NCI-H2081 treated with DMSO at 0.1 percent for 48 hours (cell line): ENCODE measurements around the gene GPRC5A.
A peak's percentile ranks its signal among the peaks of the same experiment; 100 is the strongest.

Experiments
- DNase-seq: peaks from one replicate; lab custom pipeline; 2025; lab: John Stamatoyannopoulos, UW

The GPRC5A gene

GRCh38 chr12:12909995-12910420 lies 18.6 kb downstream of the GPRC5A start:
- DNase-seq: no peak

- DNase-seq: no peak
Observed at GRCh38 chr12:12912711-12913110, 21.3 kb downstream of the GPRC5A start.

GRCh38 chr12:12915656-12916055 lies 24.3 kb downstream of the GPRC5A start:
- DNase-seq: no peak

DNA sequence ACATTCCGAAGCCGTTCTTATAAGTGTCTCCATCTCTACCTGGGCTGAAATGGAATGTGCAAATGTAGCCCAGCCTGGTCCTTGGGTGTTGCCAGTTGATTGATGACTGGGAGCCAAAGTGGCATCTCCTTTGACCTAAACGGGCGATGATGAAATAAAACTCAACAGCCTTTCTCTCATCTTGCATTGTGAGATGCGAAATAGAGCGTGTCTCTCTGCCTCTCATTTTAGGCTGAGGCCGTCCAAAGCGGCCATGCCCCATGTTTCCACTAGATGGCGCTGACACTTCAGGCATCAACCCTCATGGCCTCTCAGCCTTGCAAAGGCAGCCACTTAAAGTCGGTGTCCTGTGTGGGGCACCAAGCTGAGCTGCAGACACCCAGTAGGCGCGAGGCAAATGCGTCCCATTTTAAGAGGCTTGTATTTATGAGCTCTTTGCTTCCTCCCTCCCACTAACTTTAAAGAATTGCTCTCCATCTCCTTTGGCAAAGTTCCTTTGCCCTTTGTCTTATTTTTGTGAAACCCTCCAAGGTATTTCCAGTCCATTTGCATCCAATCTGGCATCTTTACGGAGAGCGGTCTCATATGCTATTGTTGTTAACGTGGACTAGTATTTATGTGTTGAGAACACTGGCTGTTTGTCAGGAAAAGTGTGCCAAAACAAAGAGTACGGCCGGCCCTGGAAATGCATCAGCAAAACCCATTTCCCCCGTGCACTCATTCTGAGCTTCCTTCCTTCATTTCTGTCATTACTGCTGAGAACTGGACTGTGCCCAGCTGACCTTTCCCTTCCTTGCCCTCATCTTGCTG lies 25.0 kb downstream of the GPRC5A start:
- peak; percentile 25 for DNase-seq

GRCh38 chr12:12917517-12917916 lies 26.2 kb downstream of the GPRC5A start:
- no peak for DNase-seq

DNA sequence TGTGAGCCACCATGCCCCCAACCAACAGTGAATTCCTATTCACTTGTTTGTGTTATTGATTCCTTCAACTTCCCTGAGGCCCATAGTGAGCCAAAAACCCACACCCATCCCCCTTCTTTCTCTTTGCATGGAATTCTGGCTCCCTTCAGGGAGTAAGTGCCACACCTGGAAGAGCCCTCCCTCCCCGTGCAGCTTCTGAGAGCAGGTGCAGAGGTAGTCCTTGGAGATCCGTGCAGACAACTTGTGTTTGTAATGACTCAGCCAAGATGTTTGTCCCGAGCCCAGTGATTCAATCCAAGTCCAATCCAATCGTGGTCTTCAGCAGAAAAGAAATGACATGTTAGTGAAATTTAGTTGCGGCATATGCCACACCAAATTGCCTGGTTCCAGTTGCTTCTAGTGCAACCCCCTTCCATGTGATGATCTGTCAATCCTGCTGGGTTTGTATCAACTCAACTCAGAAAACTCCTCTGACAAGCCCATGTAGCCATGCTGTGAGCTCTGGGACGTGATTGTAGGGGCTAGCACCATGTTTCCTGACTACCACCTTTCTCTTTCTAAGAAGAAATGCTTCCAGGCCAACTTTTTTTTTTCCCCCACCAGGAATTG lies 27.5 kb downstream of the GPRC5A start:
- DNase-seq: no peak

DNA sequence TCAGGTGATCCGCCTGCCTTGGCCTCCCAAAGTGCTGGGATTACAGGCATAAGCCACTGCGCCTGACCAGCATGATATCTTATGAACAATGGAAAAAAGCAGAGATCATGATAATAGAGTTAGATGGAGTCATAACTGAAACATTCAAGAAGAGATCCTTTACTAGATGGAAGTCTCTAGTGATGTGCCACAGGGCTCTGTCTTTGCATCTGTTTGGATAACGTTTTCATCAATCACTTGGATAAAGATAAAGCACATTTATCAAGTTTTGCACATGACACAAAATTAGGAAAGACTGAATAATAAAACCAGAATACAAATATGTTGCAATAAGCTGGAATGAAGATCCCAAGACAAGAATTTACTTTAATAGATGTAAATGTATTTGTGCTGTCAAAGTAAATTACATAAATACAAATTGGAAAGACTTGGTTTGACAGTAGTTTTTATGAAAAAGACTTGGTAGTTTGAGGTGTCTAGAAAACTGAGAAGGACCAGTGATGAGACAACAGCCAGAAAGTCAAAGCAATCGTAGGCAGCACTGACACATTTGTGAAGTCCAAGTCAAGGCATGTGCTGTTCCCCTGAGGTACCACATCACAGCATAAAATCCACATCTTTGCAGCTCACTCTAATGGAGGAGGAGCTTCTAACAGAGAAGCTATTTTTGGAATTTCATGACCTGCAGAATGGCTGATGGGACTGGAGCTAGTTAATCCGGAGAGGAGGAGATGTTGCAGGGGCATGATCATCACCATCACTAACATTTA lies 28.5 kb downstream of the GPRC5A start:
- no peak for DNase-seq

GRCh38 chr12:12922191-12922616 lies 30.8 kb downstream of the GPRC5A start:
- no peak for DNase-seq

DNA sequence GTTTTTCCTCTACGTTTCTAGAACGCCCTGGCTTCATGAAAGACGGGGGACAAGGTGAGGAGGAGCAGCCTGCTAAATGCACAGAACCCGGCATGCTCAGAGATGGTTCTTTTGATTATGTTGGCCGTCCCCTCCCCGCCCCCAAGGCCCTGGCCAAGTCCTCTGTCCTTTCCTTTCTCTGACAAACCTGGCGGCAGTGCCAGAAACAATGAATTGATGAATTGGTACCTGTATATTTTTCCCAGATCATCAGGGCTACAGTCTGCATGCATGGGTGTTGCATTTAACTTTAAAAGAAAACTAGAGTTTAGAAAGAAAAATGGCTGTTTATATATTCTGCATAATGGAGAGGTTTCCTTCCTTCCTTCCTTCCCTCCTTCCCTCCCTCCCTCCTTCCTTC lies 31.6 kb downstream of the GPRC5A start:
- no peak for DNase-seq

DNA sequence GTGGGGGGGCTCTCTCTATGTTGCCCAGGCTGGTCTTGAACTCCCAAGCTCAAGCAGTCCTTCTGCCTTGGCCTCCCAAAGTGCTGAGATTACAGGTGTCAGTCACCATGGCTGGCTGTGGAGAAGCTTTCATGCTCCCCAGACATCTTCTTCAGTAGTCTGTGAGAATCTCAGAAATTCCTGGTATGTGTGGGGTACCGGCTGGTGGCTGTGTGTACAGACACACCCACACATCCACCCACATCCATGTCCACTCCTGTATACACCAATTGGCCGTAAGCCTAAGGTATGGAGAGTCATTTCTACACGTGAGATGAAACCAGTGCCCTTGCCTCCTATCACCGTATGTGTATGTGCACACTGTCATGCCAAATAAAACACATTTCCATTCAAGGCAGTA lies 32.8 kb downstream of the GPRC5A start:
- DNase-seq: no peak

- DNase-seq: no peak
Observed at GRCh38 chr12:12925388-12925787, 34.0 kb downstream of the GPRC5A start.

- DNase-seq: no peak
Observed at GRCh38 chr12:12926571-12927071, 35.3 kb downstream of the GPRC5A start.

GRCh38 chr12:12927211-12928079 lies 36.1 kb downstream of the GPRC5A start:
- peak; percentile 72 for DNase-seq

DNA sequence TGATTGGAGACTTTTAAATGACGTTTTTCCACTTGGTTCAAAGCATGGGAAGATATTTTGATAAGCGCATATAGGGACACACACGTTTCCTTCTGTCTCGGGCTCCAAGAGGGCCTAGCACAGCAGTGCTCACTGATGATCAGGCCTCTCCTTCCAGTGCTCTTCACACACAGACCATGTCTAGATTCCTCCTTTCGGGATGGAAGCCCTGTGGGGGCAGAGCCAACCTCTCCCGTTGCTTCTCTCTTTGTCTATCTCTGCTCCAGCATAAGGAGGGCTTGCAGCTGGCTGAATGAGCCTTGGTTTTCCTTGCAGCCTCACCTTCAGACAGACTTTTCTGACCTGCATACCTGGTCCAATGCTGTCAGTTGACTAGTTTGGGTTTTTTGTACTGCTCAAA lies 38.3 kb downstream of the GPRC5A start:
- DNase-seq: no peak

- no peak for DNase-seq
Observed at GRCh38 chr12:12930633-12931219, 39.4 kb downstream of the GPRC5A start.

DNA sequence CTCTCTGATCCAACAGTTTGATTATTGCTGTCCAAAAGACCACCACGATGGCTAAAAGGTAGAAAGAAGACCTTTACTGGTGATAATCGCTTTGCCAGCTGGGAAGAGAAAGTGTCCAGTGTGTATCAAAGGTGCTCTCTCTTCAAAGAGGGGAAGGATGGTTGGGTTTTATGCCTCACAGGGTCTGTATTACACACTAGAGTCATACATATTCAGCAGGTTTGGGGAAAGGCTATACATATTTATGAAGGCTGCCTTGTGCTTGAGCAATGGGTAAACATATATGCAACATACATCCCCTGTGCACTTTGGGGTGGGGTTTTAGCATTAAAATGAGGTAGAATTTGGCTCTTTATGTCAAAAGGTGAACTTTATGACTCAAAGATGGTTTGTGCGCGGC lies 42.4 kb downstream of the GPRC5A start:
- DNase-seq: no peak

GRCh38 chr12:12934556-12934955 lies 43.2 kb downstream of the GPRC5A start:
- DNase-seq: no peak

DNA sequence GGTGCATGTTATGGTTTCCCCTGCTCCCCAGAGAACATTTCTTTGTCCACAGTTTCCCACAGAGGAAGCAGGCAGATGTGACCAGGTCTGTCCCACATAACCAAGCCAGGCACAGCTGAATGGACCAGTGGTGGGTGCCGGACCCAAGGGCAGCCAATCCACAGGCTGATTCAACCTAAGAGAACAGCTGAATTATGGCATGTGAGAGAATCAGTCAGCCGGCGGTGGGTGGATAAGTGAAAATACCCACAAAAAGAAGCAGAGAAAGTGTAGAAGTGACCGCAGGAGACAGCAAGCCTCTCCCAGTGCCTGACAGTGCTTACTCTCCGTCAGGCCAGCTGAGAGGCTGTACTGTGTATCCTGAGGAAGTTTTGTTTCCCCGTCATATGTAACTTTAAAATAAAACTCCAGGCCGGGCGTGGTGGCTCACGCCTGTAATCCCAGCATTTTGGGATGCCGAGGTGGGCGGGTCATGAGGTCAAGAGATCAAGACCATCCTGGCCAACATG lies 45.7 kb downstream of the GPRC5A start:
- DNase-seq: no peak

DNA sequence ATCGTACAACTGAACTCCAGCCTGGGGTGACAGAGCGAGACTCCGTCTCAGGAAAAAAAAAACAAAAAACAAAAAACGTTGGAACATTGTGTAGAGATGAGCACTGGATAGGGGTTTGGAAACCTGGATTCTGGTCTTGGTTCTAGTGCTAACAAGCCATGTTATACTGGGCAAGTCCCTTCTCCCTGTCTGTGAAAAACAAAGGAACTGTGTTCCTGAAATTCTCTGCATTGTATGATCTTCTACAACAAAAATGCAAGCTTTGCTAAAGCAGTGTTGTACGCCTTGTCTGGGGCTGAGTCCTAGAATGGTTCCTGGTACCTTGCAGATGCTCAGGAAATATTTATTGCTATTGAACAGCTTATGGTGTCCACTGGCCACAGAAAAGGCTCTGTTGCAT lies 47.2 kb downstream of the GPRC5A start:
- DNase-seq: no peak

DNA sequence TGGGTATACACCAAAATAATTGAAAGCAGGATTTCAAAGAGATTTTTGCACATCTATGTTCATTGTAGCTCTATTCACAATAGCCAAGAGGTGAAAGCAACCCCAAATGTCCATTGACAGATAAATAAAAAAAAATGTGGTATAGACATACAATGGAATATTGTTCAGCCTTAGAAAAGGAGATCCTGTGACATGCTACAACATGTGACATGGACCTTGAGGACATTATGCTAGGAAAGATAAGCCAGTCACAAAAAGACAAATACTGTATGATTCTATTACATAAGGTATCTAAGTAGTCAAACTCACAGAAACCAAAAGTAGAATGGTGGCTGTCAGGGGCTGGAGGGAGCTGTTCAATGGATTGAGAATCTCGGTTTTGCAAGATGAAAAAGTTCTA lies 48.5 kb downstream of the GPRC5A start:
- DNase-seq: no peak
